ENCODE measurements around the gene WSCD2. TPM values are rescaled to one million over a fixed set of nuclear protein-coding genes. Genes with fewer than 3 reads are reported as not detected.

Gene WSCD2
- total RNA-seq, 1 donor from 2014 or later = 4.2 TPM

- no peak overlapping the region for H3K27ac ChIP-seq
- intact Hi-C loops (cut with DNase I) = no loop called here
These were observed 33.1 kb downstream of the WSCD2 start for GRCh38 chr12:108162207-108162606.

GRCh38 chr12:108166505-108166904, 37.4 kb downstream of the WSCD2 start:
- Histone ChIP-seq H3K4me1 (no peaks in the 10 kb centered on the region), H3K9me3 (no peaks in the 10 kb centered on the region), H3K27ac (no peak overlapping the region), H3K27me3 (no peaks in the 10 kb centered on the region), H3K4me3 (no peak overlapping the region), H3K36me3 (no peaks in the 10 kb centered on the region)
- TF ChIP-seq POLR2AphosphoS5 (IDR thresholded peaks at IDR 0.05; ENCODE audit: insufficient read depth in 1 of 2, low read depth in 1 of 2) (no peak), CTCF (IDR thresholded peaks at IDR 0.05) (no peak), POLR2A (IDR thresholded peaks at IDR 0.05) (no peak)
- intact Hi-C loops (cut with DNase I) = no loop called here
- no peak for DNase-seq (ENCODE audit: extremely low spot score in 2 of 2)

More at GRCh38 chr12:108162207-108162606, 33.1 kb downstream of the WSCD2 start:
- H3K4me1 ChIP-seq = no peaks in the 10 kb centered on the region
- no peak overlapping the region for H3K4me3 ChIP-seq
- H3K9me3 ChIP-seq = no peaks in the 10 kb centered on the region
- no peaks in the 10 kb centered on the region for H3K27me3 ChIP-seq
- TF ChIP-seq POLR2AphosphoS5 (IDR thresholded peaks at IDR 0.05; ENCODE audit: insufficient read depth in 1 of 2, low read depth in 1 of 2) (no peak), CTCF (IDR thresholded peaks at IDR 0.05) (no peak), POLR2A (IDR thresholded peaks at IDR 0.05) (no peak)
- DNase-seq (ENCODE audit: extremely low spot score in 2 of 2) = no peak
- no peaks in the 10 kb centered on the region for H3K36me3 ChIP-seq

GRCh38 chr12:108167974-108168373, 38.9 kb downstream of the WSCD2 start:
- TF ChIP-seq CTCF (IDR thresholded peaks at IDR 0.05) (no peak), POLR2AphosphoS5 (IDR thresholded peaks at IDR 0.05; ENCODE audit: insufficient read depth in 1 of 2, low read depth in 1 of 2) (no peak), POLR2A (IDR thresholded peaks at IDR 0.05) (no peak)
- Histone ChIP-seq H3K27me3 (no peaks in the 10 kb centered on the region), H3K4me1 (no peaks in the 10 kb centered on the region), H3K4me3 (no peak overlapping the region), H3K27ac (no peak overlapping the region), H3K36me3 (no peaks in the 10 kb centered on the region), H3K9me3 (no peaks in the 10 kb centered on the region)
- DNase-seq (ENCODE audit: extremely low spot score in 2 of 2) = no peak
- intact Hi-C loops (cut with DNase I) = no loop called here

GRCh38 chr12:108169708-108170107, 40.6 kb downstream of the WSCD2 start:
- Histone ChIP-seq H3K4me3 (no peak overlapping the region), H3K27ac (no peak overlapping the region), H3K27me3 (no peaks in the 10 kb centered on the region), H3K9me3 (no peaks in the 10 kb centered on the region), H3K36me3 (no peaks in the 10 kb centered on the region), H3K4me1 (no peaks in the 10 kb centered on the region)
- intact Hi-C loops (cut with DNase I) = no loop called here
- no peak for DNase-seq (ENCODE audit: extremely low spot score in 2 of 2)
- no peak for TF ChIP-seq POLR2AphosphoS5 (IDR thresholded peaks at IDR 0.05; ENCODE audit: insufficient read depth in 1 of 2, low read depth in 1 of 2)

GRCh38 chr12:108170164-108170563, 41.1 kb downstream of the WSCD2 start:
- no peak for TF ChIP-seq POLR2AphosphoS5 (IDR thresholded peaks at IDR 0.05; ENCODE audit: insufficient read depth in 1 of 2, low read depth in 1 of 2)
- no peak for TF ChIP-seq CTCF (IDR thresholded peaks at IDR 0.05)
- TF ChIP-seq POLR2A (IDR thresholded peaks at IDR 0.05) = no peak
- H3K9me3 ChIP-seq = no peaks in the 10 kb centered on the region
- DNase-seq (ENCODE audit: extremely low spot score in 2 of 2) = no peak
- no peaks in the 10 kb centered on the region for H3K27me3 ChIP-seq
- no peaks in the 10 kb centered on the region for H3K4me1 ChIP-seq
- intact Hi-C loops (cut with DNase I) = no loop called here
- no peak overlapping the region for H3K27ac ChIP-seq
- no peaks in the 10 kb centered on the region for H3K36me3 ChIP-seq
- H3K4me3 ChIP-seq = no peak overlapping the region

All from vagina (tissue), 2 donors.